GM19455 (cell line): Measurements from ENCODE around the gene GTPBP4.

ENCODE experiments used
- ATAC-seq: cut with Tn5 transposase; IDR thresholded peaks from one replicate; pipeline ENCODE4 v1.9.1; 2021; ENCODE audit not compliant: unreplicated experiment

GTPBP4 gene

GRCh38 chr10:987870-988666 lies at the start of gene GTPBP4:
TSS of gene GTPBP4 (plus strand) at chr10:988434. CDS start at chr10:988480, 46 bp downstream.
- peak; percentile 95 for ATAC-seq

GRCh38 chr10:938941-939678 lies 49.1 kb upstream of the GTPBP4 start:
- no peak for ATAC-seq

- peak; percentile 61 for ATAC-seq
Measured at GRCh38 chr10:943334-944033, 44.8 kb upstream of the GTPBP4 start.

GRCh38 chr10:944034-944831 lies 44.0 kb upstream of the GTPBP4 start:
- ATAC-seq = peak; percentile 34

- no peak for ATAC-seq
Measured at GRCh38 chr10:945778-946177, 42.5 kb upstream of the GTPBP4 start.

GRCh38 chr10:947051-947450 lies 41.2 kb upstream of the GTPBP4 start:
- ATAC-seq = no peak

GRCh38 chr10:947881-948280 lies 40.4 kb upstream of the GTPBP4 start:
- ATAC-seq = no peak

- no peak for ATAC-seq
Measured at GRCh38 chr10:948347-948746, 39.9 kb upstream of the GTPBP4 start.

GRCh38 chr10:949446-949845 lies 38.8 kb upstream of the GTPBP4 start:
- ATAC-seq = no peak

- ATAC-seq = no peak
Measured at GRCh38 chr10:953836-954235, 34.4 kb upstream of the GTPBP4 start.

GRCh38 chr10:954396-954795 lies 33.8 kb upstream of the GTPBP4 start:
- ATAC-seq = no peak

GRCh38 chr10:955127-955819 lies 33.0 kb upstream of the GTPBP4 start:
- ATAC-seq = no peak

- no peak for ATAC-seq
Measured at GRCh38 chr10:955820-956217, 32.4 kb upstream of the GTPBP4 start.

- ATAC-seq = no peak
Measured at GRCh38 chr10:958106-958505, 30.1 kb upstream of the GTPBP4 start.

GRCh38 chr10:958856-959255 lies 29.4 kb upstream of the GTPBP4 start:
- ATAC-seq = no peak

GRCh38 chr10:962342-962741 lies 25.9 kb upstream of the GTPBP4 start:
- no peak for ATAC-seq

GRCh38 chr10:963186-963585 lies 25.0 kb upstream of the GTPBP4 start:
- no peak for ATAC-seq

- ATAC-seq = no peak
Measured at GRCh38 chr10:963655-964054, 24.6 kb upstream of the GTPBP4 start.

GRCh38 chr10:964321-964987 lies 23.8 kb upstream of the GTPBP4 start:
- ATAC-seq = no peak

- ATAC-seq = no peak
Measured at GRCh38 chr10:964988-965417, 23.2 kb upstream of the GTPBP4 start.
